ENCODE results near the gene SRGAP2. TPM values are rescaled to one million over a fixed set of nuclear protein-coding genes. Genes with fewer than 3 reads are reported as not detected.
"Not testable (repeated sequence)": the region's sequence is repeated elsewhere in the genome, so short reads cannot be mapped to it uniquely, and the experiment has no call there.

Gene SRGAP2
- total RNA-seq: 10 to 100 TPM; 14.4 to 28.1 TPM

GRCh38 chr1:206203364-206204158 is at the start of gene SRGAP2:
Gene SRGAP2 (plus strand): TSS chr1:206203541. CDS start chr1:206205971, 2,430 bp downstream.
- intact Hi-C loops (cut with DNase I); H3K27me3 ChIP-seq (replicated peaks; ENCODE audit: insufficient read depth); H3K4me1 ChIP-seq (replicated peaks); H3K9me3 ChIP-seq; H3K36me3 ChIP-seq: not testable (repeated sequence)
- DNase-seq (ENCODE audit: low spot score): peak; percentile 43
- WGBS: 1% methylated on average over 20 of the region's 63 CpGs
- peak within 1 kb of the TSS; percentile 45 to 48 for H3K4me3 ChIP-seq
- peak within 1 kb of the TSS; percentile 77 to 80 for H3K27ac ChIP-seq

GRCh38 chr1:206167350-206168029 is 35.9 kb upstream of the SRGAP2 start:
- peak in 1 of 4 experiments; percentile 16 for TF ChIP-seq CTCF (IDR thresholded peaks at IDR 0.05)
- DNase-seq (ENCODE audit: low spot score); H3K9me3 ChIP-seq; intact Hi-C loops (cut with DNase I); H3K27me3 ChIP-seq (replicated peaks; ENCODE audit: insufficient read depth); H3K36me3 ChIP-seq; H3K4me3 ChIP-seq; H3K4me1 ChIP-seq (replicated peaks); H3K27ac ChIP-seq: not testable (repeated sequence)
- WGBS: 23% methylated on average over 5 of the region's 10 CpGs

GRCh38 chr1:206169794-206170193 is 33.5 kb upstream of the SRGAP2 start:
- H3K4me1 ChIP-seq (replicated peaks); H3K9me3 ChIP-seq; DNase-seq (ENCODE audit: low spot score); H3K27ac ChIP-seq; intact Hi-C loops (cut with DNase I); H3K36me3 ChIP-seq; H3K4me3 ChIP-seq; H3K27me3 ChIP-seq (replicated peaks; ENCODE audit: insufficient read depth): not testable (repeated sequence)
- 53% methylated on average over 2 of the region's 3 CpGs for WGBS

GRCh38 chr1:206173110-206173719 is 30.1 kb upstream of the SRGAP2 start:
- H3K27me3 ChIP-seq (replicated peaks; ENCODE audit: insufficient read depth); H3K9me3 ChIP-seq; H3K4me1 ChIP-seq (replicated peaks); DNase-seq (ENCODE audit: low spot score); H3K36me3 ChIP-seq; H3K27ac ChIP-seq; intact Hi-C loops (cut with DNase I); H3K4me3 ChIP-seq: not testable (repeated sequence)
- 100% methylated on average over 1 of the region's 2 CpGs for WGBS

- WGBS: 67% methylated on average over 7 of the region's 7 CpGs
These were observed 29.0 kb upstream of the SRGAP2 start for GRCh38 chr1:206174182-206174868.

GRCh38 chr1:206175459-206176113 is 27.8 kb upstream of the SRGAP2 start:
- H3K4me1 ChIP-seq (replicated peaks); intact Hi-C loops (cut with DNase I); H3K36me3 ChIP-seq; H3K9me3 ChIP-seq; H3K27ac ChIP-seq; H3K27me3 ChIP-seq (replicated peaks; ENCODE audit: insufficient read depth); H3K4me3 ChIP-seq; DNase-seq (ENCODE audit: low spot score): not testable (repeated sequence)
- WGBS: 67% methylated on average over 1 of the region's 4 CpGs

More at GRCh38 chr1:206174182-206174868, 29.0 kb upstream of the SRGAP2 start:
- H3K27me3 ChIP-seq (replicated peaks; ENCODE audit: insufficient read depth); H3K27ac ChIP-seq; intact Hi-C loops (cut with DNase I); H3K36me3 ChIP-seq; H3K4me3 ChIP-seq; H3K4me1 ChIP-seq (replicated peaks); H3K9me3 ChIP-seq: not testable (repeated sequence)
- DNase-seq (ENCODE audit: low spot score): peak; percentile 5

- H3K9me3 ChIP-seq; H3K4me3 ChIP-seq; H3K4me1 ChIP-seq (replicated peaks); DNase-seq (ENCODE audit: low spot score); intact Hi-C loops (cut with DNase I); H3K36me3 ChIP-seq; H3K27me3 ChIP-seq (replicated peaks; ENCODE audit: insufficient read depth); H3K27ac ChIP-seq: not testable (repeated sequence)
- 80% methylated on average over 1 of the region's 2 CpGs for WGBS
These were observed 27.2 kb upstream of the SRGAP2 start for GRCh38 chr1:206176114-206176502.

- H3K4me3 ChIP-seq; H3K27ac ChIP-seq; H3K4me1 ChIP-seq (replicated peaks); H3K27me3 ChIP-seq (replicated peaks; ENCODE audit: insufficient read depth); intact Hi-C loops (cut with DNase I); H3K9me3 ChIP-seq; H3K36me3 ChIP-seq; DNase-seq (ENCODE audit: low spot score): not testable (repeated sequence)
- WGBS: 85% methylated on average over 9 of the region's 9 CpGs
These were observed 25.0 kb upstream of the SRGAP2 start for GRCh38 chr1:206178061-206178989.

GRCh38 chr1:206179666-206180065 is 23.7 kb upstream of the SRGAP2 start:
- H3K9me3 ChIP-seq; DNase-seq (ENCODE audit: low spot score); intact Hi-C loops (cut with DNase I); H3K4me3 ChIP-seq; H3K36me3 ChIP-seq; H3K27me3 ChIP-seq (replicated peaks; ENCODE audit: insufficient read depth); H3K27ac ChIP-seq; H3K4me1 ChIP-seq (replicated peaks): not testable (repeated sequence)

Data from prostate gland (tissue), 2 donors.